HG03378 (cell line): ENCODE data around the gene PDZD2.

Experiments
- ATAC-seq: cut with Tn5 transposase; IDR thresholded peaks from one replicate; pipeline ENCODE4 v1.9.1; 2021; ENCODE audit warnings: mild to moderate bottlenecking, moderate library complexity; ENCODE audit not compliant: unreplicated experiment

PDZD2 gene

GRCh38 chr5:32155211-32155610 is 516.3 kb downstream of the PDZD2 start:
- ATAC-seq: no peak

- ATAC-seq: no peak
Measured at GRCh38 chr5:32156635-32157034, 517.7 kb downstream of the PDZD2 start.

- ATAC-seq: no peak
Measured at GRCh38 chr5:32157078-32157477, 518.1 kb downstream of the PDZD2 start.

- ATAC-seq: no peak
Measured at GRCh38 chr5:32158679-32158975, 519.7 kb downstream of the PDZD2 start.

GRCh38 chr5:32159328-32160072 is 520.6 kb downstream of the PDZD2 start:
- no peak for ATAC-seq

- no peak for ATAC-seq
Measured at GRCh38 chr5:32160228-32160627, 521.3 kb downstream of the PDZD2 start.
